ENCODE data around the gene TCP11L1. TPM values are rescaled to one million over a fixed set of nuclear protein-coding genes. Genes with fewer than 3 reads are reported as not detected.
A peak's percentile ranks its signal among the peaks of the same experiment; 100 is the strongest.

TCP11L1 gene
- total RNA-seq, 1 donor from 2014 or later = 42.0 TPM

GRCh38 chr11:33040033-33040861, 875 bp downstream of the TCP11L1 start:
- Mint-ChIP-seq H3K36me3 (ENCODE audit: unreplicated experiment) (no peaks in the 10 kb centered on the region), H3K27me3 (ENCODE audit: unreplicated experiment) (peaks cover 10% of the 10 kb centered on the region), H3K4me1 (ENCODE audit: low read depth, unreplicated experiment) (peaks cover 8% of the 10 kb centered on the region), H3K9me3 (ENCODE audit: unreplicated experiment) (peaks cover 10% of the 10 kb centered on the region), H3K27ac (ENCODE audit: unreplicated experiment) (peak overlapping the region; percentile 88), H3K4me3 (ENCODE audit: unreplicated experiment) (peak overlapping the region; percentile 87)
- DNase-seq = no peak
- TF ChIP-seq, protein P1, sequence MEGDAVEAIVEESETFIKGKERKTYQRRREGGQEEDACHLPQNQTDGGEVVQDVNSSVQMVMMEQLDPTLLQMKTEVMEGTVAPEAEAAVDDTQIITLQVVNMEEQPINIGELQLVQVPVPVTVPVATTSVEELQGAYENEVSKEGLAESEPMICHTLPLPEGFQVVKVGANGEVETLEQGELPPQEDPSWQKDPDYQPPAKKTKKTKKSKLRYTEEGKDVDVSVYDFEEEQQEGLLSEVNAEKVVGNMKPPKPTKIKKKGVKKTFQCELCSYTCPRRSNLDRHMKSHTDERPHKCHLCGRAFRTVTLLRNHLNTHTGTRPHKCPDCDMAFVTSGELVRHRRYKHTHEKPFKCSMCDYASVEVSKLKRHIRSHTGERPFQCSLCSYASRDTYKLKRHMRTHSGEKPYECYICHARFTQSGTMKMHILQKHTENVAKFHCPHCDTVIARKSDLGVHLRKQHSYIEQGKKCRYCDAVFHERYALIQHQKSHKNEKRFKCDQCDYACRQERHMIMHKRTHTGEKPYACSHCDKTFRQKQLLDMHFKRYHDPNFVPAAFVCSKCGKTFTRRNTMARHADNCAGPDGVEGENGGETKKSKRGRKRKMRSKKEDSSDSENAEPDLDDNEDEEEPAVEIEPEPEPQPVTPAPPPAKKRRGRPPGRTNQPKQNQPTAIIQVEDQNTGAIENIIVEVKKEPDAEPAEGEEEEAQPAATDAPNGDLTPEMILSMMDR (IDR thresholded peaks at IDR 0.05; ENCODE audit: partially characterized antibody, unreplicated experiment) = no peak

DNA sequence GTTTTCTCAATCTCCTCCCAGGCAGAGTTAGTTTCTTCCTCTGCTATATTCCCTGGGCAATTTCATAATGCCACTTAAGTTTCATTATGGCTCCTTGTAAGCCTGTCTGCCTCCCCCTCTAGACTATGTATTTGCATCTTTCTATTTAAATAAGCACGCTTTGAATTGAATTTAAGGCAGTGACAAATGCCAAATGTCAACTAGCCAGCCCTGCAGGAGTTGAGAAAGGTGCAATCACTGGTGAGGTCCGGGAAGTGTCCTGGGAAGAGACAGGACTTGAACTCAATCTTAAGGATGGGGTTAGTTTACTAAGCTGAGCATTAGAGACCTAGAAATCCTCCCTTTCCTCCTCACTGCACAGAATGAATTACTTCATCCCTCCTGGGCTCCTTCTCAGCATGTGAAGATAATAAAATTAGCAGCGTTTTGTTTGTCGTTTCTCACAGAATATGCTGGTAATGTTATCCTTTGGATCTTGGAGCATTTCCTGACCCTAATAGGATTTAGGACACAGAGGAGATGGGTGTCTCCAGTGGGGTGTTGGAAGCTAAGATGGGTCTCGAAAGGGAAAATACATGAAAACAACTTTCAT, 1.6 kb downstream of the TCP11L1 start:
- H3K9me3 Mint-ChIP-seq (ENCODE audit: unreplicated experiment) = peaks cover 13% of the 10 kb centered on the region
- TF ChIP-seq, protein P1 (IDR thresholded peaks at IDR 0.05; ENCODE audit: partially characterized antibody, unreplicated experiment) = no peak
- peaks cover 10% of the 10 kb centered on the region for H3K27me3 Mint-ChIP-seq (ENCODE audit: unreplicated experiment)
- peak overlapping the region; percentile 87 for H3K4me3 Mint-ChIP-seq (ENCODE audit: unreplicated experiment)
- DNase-seq = no peak
- peaks cover 5% of the 10 kb centered on the region for H3K36me3 Mint-ChIP-seq (ENCODE audit: unreplicated experiment)
- peak overlapping the region; percentile 88 for H3K27ac Mint-ChIP-seq (ENCODE audit: unreplicated experiment)
- peaks cover 8% of the 10 kb centered on the region for H3K4me1 Mint-ChIP-seq (ENCODE audit: low read depth, unreplicated experiment)

DNA sequence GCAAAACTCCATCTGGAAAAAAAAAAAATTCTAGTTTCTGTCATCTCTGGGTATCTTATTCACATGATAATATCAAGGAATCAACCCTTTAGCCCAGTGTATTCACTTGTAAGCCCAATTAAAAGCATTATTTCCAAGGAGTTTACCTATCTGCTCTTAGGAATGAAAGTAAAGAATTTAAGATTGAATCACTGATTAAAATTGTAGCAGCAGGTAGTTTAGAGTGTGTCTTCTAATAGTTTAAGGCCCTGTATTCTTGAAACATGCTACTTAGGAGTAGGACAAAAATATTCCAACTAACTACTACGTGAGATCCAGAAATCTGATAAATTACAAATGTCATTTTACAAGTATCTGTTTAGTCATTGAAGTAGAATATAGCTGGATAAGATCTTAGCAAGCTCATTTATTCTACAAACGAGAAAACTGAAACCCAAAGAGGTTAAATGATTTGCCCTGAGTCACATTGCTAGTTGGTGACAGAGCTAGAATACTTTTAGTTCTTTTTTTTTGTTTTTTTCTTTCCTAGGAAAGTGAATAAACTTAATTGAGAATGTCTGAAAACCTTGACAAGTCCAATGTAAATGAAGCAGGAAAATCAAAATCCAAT, 4.0 kb downstream of the TCP11L1 start:
- no peak for DNase-seq
- peaks cover 8% of the 10 kb centered on the region for H3K4me1 Mint-ChIP-seq (ENCODE audit: low read depth, unreplicated experiment)
- peaks cover 13% of the 10 kb centered on the region for H3K9me3 Mint-ChIP-seq (ENCODE audit: unreplicated experiment)
- peaks cover 10% of the 10 kb centered on the region for H3K27me3 Mint-ChIP-seq (ENCODE audit: unreplicated experiment)
- H3K36me3 Mint-ChIP-seq (ENCODE audit: unreplicated experiment) = peaks cover 5% of the 10 kb centered on the region
- no peak overlapping the region for H3K4me3 Mint-ChIP-seq (ENCODE audit: unreplicated experiment)
- TF ChIP-seq, protein P1 (IDR thresholded peaks at IDR 0.05; ENCODE audit: partially characterized antibody, unreplicated experiment) = no peak
- H3K27ac Mint-ChIP-seq (ENCODE audit: unreplicated experiment) = no peak overlapping the region

DNA sequence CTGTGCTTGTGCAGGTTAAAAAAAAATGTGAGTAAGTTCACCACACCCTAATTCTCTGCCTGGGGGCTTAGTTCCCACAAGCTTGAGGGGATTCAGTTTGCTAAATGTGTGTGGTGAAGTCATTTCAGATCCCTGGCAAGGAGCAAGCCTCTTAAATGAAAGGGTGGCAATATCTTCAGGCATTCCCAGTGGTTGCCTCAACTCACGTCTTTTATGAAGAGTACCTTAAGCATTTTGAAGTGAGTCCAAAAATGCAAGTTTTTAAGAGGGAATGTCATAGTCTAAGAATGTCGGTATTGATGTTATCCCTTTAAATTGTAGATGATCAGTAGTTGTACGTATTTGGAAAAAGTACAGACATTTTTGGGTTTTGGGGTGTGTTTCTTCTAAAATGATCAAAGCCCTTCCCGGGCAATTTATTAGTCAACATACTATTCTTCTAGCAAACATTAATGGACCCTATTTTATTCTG, 4.9 kb downstream of the TCP11L1 start:
- H3K27ac Mint-ChIP-seq (ENCODE audit: unreplicated experiment) = no peak overlapping the region
- H3K36me3 Mint-ChIP-seq (ENCODE audit: unreplicated experiment) = peaks cover 5% of the 10 kb centered on the region

More for the DNA sequence above, 4.9 kb downstream of the TCP11L1 start:
- Mint-ChIP-seq H3K27me3 (ENCODE audit: unreplicated experiment) (peaks cover 6% of the 10 kb centered on the region), H3K9me3 (ENCODE audit: unreplicated experiment) (peaks cover 7% of the 10 kb centered on the region), H3K4me3 (ENCODE audit: unreplicated experiment) (no peak overlapping the region), H3K4me1 (ENCODE audit: low read depth, unreplicated experiment) (peaks cover 8% of the 10 kb centered on the region)
- no peak for DNase-seq
- TF ChIP-seq, protein P1 (IDR thresholded peaks at IDR 0.05; ENCODE audit: partially characterized antibody, unreplicated experiment) = no peak

Data from glutamatergic neuron (in vitro differentiated cells).